GM19328 (cell line): Measurements from ENCODE around the gene FTCDNL1.

ENCODE experiments used
- ATAC-seq: cut with Tn5 transposase; IDR thresholded peaks from one replicate; pipeline ENCODE4 v1.9.1; 2021; ENCODE audit warnings: mild to moderate bottlenecking, moderate library complexity; ENCODE audit not compliant: unreplicated experiment

The FTCDNL1 gene

DNA sequence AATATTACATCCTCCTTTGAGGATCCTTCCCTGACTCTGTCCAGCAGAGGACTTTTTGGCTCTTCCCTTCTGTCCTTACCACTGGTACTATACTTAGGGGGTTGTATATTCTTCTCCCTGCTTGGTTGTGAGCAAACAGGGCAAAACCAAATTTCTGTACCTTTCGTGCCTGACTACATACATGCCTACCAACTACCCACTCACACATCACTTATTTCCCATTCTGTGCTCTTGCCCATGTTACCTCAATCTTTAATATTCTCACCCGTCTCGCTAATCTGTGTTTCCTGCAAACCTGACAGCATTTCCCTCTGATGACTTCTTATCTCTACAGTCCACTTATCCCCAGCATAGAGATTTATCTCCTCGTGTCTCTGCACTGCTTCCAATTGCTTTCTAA lies 58.6 kb downstream of the FTCDNL1 start:
- no peak for ATAC-seq

DNA sequence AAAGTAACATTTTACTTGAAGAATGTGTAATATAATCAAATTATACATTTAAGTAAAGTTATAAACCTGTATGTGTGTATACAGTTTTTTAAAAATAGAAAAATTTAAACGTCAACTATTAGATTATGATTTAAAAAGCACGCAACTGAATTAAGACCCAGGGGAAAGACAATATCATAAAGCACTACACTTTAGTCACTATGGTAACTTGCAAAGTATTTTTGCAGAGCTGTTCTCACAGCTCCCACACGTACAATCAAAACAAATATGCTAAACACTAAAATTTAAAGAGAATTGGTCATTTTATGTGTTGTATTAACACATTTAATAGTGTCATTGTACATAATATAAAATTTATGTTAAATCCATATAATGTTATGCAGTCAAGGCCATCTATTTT lies 59.7 kb downstream of the FTCDNL1 start:
- no peak for ATAC-seq

DNA sequence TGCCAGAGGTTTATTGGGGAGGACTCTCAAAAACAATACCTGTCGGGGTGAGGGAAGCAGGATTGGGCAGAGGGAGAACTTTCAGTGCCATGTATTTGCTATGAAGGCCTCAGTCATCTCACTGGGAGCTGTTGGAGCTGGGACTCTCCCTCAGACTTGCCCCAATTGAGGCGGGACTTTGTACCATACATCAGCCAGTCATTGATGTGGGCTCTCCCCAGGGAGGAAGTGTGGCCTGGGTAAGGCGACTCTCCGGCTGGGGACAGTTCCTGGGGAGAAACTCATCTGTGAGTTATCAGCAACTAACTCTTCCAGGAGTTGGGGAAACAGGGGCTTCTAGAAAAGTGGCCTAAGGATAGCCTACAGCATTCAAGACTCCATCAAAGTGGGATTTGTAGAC lies 66.5 kb downstream of the FTCDNL1 start:
- no peak for ATAC-seq

DNA sequence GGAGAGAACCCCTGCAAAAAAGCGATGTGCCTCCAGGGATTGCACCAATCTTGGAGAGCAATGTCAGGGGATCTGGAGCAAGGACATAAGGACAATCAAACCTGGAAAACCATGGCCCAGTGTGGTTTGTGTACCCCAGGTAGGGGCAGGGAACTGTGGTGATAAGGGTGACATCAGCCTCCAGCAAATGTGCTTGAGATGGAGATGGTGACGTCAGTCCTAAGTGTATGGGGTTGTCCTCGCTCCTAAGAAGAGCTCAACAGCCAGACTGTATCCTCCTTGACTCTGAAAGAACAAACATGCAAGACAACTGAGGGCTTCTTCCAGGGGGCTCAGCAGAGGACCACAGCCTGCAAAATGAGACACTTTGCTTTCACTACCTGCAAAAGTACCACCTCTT lies 71.4 kb downstream of the FTCDNL1 start:
- no peak for ATAC-seq

DNA sequence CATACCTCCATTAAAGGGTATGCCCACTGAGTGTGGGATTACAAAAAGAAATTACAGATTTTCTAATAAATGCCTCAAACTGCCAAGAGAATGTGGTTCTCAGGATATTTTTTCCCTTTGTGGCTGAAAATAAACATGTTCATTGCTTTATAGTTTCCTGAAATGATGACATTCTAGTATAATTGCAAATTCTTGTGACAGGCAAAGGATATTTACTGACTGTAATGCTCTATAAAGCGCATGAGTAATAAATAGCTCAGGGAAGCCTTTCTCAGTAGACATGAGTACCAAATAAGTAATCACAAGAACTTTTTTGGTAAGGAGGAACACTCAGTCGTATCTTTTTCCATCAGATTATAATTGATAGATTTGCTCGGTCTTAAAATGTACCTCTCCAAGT lies 72.3 kb downstream of the FTCDNL1 start:
- no peak for ATAC-seq

DNA sequence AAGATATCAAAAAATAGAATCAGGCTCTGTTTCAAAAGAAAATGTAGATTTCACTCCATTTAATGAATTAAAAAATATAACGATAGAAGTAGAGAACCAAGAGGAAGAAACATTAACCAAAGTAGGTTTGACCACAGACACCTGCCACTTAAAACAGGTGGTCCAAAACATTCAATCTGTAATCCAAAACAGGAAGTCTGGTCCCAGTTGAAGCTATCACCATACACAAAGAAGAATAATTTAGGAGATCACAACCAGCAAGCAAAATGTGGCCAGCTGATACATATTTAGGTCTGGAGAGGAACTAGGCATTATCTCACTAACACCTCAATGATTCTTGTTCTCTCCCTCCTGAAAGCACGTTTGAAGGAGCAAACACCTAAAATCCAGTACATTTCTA lies 73.1 kb downstream of the FTCDNL1 start:
- ATAC-seq = no peak

DNA sequence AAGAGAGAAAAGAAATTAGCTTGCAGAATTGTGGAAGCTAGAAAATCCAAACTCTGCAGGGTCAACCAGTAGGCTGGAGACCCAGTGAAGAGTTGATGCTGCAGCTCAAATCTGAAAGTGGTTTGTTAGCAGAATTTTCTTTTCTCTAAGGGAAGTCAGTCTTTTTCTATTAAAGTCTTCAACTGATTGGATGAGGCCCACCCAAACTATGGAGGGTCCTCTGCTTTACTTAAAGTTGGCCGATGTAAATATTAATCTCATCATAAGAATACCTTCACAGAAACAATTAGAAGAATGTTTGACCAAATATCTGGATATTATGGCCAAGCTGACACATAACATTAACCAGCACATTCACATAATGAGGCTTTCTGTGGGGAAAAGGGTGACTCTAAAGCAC lies 73.7 kb downstream of the FTCDNL1 start:
- ATAC-seq = no peak

DNA sequence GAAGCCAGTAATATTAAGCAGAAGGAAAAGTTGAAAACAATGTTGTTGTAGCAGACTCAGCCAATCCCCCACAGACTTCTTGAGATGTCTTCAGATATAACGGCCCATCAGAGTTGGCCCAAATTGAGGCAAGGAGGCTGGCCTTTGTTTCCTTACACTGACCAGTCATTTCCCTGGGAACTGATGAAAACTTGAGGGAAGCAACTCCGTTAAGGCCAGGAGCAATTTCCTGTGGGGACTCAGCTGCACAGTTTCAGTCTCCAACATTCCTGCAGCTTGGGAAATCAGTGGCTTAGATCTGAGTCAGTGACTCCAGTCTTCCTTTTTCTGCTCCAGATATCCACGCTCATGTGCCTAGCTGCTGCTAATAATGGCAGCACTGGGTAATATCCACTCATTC lies 75.7 kb downstream of the FTCDNL1 start:
- no peak for ATAC-seq

DNA sequence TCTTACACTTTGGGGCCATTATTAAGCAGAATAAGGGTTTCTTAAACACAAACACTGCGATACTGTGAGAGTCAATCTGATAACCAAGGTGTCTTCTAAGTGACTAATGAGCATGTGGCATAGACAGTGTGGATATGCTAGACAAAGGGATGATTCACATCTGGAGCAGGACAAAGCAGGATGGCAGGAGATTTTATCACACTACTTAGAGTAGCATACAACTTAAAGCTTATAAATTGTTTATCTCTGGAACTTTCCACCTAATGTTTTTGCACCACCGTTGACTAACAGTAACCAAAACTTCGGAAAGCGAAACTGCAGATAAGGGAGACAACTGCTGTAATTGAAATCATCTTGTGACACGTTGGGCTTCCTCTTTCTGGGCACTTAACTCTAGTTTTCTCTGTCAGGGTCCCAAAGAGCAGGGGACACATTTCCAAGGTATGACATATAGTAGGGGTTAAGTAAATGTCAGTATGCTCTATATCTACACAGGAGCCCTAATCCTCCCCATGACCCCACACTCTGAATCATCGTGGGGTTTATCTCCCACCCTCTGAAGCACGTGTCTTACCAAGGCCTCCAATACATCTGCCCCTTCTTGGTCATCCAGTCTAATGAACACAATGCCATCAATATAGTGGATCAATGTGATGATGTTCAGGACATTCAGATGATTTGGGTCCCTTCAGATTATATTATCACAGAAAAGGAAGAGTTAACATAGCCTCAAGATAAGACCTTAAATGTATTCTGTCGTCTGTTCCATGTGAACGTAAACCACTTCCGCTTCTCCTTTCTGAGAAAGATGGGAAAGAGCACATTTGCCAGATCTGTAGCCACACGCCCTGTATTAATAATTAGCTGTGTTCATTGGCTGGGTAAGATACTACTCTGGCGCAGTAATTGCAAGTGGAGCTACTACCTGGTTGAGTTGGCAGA lies 78.7 kb downstream of the FTCDNL1 start:
- ATAC-seq = no peak

DNA sequence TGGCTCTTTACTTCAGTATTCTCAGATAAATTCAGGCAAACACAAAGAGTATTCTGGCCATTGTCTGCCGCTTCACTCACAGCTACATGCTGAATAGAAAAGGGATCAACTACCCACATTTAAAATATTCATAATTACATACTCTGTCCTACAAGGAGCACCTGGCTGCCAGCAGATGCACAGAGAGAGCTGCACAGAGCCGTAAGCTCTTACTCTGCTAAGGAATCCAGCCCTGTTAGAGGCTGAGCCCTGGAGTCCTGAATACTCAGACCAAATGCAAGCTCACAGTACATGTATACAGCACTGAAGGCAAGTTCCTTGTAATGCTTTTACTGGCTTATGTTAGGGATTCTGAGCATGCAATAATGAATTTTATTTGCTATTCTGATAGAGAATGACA lies 80.3 kb downstream of the FTCDNL1 start:
- ATAC-seq = no peak

DNA sequence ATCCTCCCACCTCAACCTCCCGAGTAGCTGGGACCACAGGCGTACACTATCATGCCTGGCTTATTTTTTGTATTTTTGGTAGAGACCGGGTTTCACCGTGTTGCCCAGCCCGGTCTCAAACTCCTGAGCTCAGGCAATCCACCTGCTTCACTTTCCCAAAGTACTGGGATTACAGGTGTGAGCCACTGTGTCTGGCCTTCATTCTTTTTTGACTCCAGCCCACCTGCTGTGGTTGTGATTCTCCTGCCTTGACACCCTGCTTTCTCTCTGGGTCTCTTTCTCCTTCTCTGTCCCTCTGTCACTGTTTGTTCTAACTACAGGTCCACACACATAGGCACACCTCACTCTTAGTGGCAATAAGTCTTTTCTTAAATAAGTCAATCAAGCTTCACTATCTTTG lies 85.3 kb downstream of the FTCDNL1 start:
- ATAC-seq = no peak

DNA sequence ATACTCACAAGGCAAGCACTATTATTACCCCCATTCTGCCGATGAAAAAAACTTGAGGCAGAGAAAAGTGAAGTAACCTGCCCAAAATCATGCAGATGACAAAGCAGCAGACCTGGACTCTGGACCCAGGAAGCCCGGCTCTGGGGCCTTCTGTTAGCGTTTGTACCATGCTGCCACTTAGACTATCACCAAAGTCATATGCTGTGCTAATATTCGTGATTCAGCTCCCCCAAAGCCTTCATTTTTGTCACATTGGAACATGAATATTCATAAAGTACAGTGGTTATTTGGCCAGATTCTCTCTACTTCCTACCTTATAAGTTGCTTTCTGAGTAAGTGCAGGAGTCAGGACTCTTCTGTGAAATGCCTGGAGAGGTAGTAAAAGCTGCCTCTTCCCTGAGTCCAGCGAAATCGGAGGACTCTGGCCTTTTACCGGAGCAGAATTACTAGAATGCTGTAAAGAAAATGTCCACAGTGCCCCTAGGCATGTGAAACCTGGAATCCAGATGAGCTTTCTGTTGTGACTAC lies 86.7 kb downstream of the FTCDNL1 start:
- no peak for ATAC-seq

DNA sequence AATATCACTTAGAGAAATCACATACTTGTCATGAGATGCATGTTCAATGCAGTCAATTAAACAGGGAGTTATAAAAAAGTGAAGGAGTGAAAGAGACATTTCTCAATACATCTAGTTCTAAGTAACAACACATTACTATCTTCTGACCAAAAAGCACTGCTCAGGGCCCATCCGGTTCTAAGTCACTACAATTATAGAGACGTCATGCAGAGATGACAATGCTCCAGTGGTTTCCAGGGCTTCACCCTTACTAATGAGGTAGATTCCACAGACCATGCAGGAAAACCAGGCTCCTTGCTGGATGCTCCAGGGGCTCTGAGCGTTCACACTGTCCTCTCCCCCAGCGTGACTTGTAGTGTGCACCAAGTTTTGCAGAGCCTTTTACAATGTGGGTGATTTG lies 88.0 kb downstream of the FTCDNL1 start:
- ATAC-seq = no peak

DNA sequence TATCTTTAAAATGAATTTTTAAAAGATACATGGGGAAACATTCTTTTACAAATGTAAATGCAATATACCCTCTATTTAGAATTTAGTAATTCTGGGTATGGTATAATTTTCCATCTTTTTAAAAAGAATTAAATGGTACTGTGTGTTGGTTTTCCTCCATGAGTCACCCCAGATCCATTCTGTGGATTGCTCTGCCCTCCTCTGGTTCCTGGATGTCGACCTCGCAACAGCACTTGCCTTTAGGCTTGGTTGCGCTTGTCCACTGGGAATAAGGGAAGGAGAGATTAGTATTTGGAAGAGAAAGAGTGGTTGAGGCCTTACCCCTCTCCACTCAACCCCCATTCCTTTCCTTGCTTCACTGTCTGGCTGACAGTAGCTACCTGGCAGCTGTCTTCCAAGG lies 90.4 kb downstream of the FTCDNL1 start:
- no peak for ATAC-seq

DNA sequence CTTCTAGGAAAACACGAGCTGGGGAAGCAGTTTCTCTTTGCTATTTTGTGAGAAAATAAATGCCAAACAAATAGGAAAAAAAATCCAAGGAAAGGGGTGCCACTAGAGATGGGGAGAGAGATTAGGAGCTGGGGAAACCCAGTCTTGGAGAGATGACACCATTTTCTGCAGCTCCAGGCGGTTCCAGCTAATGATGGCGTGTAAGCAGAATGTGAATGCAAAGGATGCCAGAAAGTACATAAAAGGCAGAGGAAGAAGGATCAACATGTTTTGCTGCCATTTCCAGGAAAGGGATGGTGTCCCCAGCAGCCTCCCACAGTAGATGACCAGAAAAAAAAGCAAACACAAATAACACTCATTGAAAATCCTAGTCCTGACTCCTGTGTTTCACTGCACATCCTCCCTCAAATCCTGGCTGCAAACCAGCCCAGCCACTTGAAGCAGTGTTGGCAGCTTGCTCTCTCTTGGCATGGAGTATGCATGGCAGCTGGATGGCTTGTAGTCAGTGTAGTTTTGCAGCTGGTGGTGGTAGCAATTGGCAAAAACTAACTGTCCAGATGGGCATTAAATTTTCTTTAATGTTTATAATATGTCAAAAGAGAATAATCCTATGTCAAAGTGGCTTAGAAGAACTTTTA lies 93.6 kb downstream of the FTCDNL1 start:
- ATAC-seq = no peak

DNA sequence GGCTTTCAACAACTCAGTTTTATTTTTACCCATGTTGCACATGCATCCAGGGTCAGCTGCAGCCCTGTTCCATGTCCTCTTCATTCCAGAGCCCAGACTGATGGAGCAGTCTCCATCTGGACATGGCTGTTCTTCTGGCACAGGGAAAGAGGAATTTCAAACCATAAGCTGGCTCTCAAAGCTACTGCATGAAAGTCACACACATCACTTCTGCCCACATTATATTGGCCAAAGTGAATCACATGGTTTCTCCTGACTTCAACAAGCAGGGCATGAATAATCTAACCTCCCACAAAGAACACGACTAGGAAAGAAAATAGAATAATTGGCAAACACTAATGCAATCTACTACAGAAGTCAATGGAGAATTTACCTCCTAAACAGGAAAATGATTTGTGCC lies 94.2 kb downstream of the FTCDNL1 start:
- ATAC-seq = no peak

DNA sequence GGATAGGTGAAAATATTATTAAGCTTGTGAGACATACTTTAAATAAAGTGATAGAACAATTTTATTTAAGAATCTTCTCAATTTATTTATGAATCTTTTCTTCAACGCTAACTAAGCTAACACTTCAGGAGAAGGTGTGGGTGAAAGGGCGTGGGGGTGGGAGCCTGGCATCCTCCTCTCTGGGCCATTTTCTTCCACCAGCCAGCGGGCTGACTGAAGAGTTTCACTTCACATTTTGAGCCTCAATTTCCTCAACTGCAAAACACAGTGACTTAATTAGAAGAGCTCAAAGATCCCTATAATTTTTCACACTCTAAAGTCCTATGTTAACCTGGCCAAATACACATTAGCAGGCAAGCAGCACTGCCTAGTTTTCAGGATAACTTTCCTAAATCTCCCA lies 94.8 kb downstream of the FTCDNL1 start:
- no peak for ATAC-seq

DNA sequence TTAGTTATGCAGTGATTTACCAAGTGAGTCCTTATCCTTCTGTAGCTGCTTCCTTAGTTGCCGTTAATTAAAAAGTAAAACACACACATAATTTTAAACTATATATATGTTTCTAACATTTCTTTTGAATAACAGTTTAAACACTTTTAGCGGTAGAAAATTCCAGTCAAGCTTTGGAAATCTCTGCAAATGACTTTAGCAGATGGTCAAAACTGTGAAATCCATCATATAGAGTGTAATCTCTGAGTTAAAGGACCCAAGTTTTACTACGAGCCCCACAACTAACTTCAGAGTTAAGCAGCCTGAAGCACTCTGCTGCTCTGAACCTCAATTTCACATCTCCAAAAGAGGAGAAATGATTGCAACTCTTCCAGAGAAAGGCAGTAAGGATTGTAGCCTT lies 96.2 kb downstream of the FTCDNL1 start:
- no peak for ATAC-seq

DNA sequence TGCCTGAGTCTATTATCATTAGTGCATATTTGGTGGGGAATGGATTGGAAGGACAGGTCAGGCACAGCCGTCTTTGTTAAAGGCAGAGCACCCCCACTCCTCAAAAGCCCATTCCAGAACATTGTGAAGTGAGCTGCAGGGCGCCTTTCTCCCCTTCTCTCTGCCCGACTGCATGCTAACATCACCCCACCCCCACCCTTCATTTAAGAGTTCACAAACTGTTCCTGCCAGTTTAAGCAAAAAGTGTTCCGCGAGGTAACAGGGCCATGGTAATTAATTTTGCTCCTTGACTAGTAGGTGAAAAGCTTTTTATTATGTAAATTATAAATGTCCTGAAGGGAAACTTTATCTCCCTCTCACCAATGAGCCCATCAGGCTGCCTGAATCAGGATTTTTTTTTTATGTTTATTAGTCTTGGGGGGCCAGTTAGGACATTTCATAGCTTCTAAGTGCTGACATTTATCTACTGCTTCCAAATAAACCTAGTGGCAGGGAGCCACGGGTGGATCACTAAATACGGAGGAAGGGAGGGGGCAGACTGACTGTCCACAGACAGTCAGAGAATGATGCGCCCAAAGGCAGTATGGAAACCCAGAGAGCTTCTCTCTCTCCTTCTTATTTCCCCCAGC lies 99.4 kb downstream of the FTCDNL1 start:
- ATAC-seq = no peak

DNA sequence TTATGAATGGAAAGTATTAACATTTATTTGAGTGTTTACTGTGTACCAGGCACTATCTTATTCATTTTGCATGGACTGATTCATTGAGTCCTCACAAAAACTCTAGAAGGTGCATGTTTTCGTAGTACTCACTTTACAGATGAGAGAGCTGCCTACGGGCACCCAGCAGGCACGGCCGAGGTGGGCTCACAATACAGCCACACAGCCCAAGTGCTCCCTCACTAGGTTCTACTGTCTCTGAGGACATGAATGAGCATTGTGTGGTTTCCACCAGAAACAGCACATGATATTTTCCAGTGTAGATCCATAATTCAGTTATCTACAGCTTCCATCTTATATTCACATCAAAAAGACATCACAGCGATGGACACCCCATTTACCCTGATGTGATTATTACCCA lies 101.4 kb downstream of the FTCDNL1 start:
- ATAC-seq = no peak

DNA sequence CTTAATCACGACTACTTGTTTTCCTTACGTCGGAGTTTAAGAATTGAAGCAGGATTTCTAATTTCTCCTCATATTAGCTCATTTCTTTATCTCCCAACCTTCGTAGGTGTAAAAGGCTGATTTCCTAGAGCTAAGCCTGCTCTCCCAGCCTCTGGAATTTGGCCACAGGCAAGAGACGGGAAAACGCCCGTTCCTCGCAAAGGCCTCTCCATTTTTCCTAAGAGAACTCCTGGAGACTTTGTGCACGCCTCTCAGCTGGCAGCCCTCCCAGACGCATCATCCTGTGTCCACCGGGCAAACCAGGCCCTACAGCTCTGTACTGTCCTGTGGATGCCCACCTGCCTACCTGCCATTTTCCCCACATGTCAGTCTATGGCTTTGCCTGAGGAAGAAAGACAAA lies 106.3 kb downstream of the FTCDNL1 start:
- no peak for ATAC-seq

DNA sequence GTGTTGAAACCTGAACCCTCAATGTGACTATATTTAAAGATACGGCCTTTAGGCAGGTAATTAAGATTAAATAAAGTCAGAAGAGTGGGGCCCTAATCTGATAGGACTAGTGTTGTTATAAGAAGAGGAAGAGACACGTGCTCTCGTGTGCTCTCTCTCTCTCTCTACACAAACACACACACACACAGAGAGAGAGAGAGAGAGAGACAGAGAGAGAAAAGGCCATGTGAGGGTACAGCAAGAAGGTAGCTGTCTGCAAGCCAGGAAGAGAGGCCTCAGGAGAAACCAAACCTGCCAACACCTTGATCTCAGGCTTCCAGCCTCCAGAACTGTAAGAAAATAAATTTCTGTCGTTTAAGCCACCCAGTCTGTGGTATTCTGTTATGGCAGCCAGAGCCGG lies 106.7 kb downstream of the FTCDNL1 start:
- no peak for ATAC-seq
